Measurements from ENCODE around the gene RAD51B.
"Not testable (repeated sequence)": the region's sequence is repeated elsewhere in the genome, so short reads cannot be mapped to it uniquely, and the experiment has no call there.

Gene RAD51B

DNA sequence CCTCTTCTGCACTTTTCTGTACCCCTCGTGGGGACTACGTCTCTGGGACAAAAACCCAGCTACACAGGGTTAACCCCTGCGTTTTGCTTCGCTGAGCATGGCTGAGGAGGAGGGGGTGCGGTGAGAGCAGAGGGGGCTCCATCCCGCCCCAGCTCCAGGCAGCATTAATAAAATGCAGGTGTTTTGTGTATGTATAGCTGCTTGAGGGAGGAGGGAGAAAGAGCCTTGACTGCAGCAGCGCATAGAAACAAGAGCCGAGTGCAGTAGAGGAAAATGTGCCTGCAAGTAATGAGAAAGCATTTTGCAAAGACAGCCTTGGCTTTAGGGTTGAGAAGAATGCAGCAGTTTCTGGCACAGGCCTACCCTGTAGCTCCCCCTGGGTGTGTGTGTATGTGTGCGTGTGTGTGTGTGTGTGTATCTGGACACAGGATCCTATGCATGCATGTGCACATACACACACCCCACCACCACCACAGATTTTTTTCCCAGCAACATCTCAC lies 869.3 kb downstream of the RAD51B start:
- DNase-seq = peak; percentile 37

DNA sequence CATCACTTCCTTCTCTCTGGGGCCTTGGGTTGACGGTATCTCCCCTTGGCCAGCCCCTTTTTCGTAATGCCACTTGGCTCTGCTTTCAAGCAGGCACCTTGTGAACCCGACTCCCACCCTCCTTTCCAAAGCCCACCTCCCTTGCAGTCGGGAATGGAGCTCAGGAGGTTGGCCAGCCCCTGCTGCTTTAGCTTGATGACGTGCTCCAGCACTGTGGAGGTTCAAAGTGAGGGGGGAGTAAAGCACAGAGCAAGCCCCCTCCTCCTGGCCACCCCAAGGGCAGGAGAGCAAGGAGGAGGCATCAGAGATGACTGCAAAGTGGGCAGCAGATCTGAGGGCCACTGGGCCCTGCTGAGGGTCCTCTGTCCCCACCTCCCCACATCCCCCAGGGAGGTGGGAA lies 869.9 kb downstream of the RAD51B start:
- in situ Hi-C loops (cut with MboI; ENCODE audit: low pct_unique_long_range_greater_than_20kb, low sequenced_read_pairs) = no loop called here
- DNase-seq = no peak

More for the DNA sequence above, 869.3 kb downstream of the RAD51B start:
- in situ Hi-C loops (cut with MboI; ENCODE audit: low pct_unique_long_range_greater_than_20kb, low sequenced_read_pairs) = no loop called here

DNA sequence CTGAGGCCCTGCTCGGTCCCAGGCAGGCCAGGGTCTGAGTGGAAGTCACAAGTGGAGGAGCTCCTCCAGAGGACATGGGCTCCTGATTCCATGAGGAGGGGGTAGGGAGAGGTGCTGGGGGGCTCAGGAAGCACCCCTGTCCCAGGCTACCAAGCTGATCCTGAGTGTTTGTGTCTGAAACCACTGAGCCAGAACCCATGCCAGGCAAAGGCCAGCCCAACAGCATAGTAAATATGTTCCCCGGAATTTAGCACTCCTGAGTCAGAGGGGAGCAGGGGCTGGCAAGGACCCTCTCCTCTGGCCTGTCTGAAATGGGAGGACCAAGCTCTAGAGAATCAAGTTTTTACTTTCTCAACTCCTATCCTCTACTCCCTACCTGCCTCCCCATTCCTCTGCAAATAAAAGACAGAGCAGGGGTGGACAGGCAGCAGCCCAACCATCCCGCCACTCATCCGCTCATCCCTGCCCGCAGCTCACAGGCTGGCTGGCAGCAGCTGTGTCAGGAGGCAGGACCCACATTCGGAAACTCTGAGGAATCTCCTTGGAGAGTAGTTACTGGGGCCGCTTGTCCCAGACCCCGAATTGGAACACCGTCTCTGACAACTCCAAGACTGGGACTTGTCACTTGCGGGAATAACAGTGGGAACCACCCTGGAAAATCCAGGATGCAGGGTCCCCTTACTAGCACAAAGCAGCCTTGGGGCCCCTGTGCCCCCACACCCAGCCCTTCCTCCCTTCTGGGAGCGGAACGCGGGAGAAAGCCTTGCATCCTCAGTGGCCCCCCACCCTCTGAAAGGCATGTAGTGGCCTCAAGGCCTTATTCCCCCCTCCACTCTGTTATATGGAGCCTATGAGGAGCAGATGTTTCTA lies 870.7 kb downstream of the RAD51B start:
- DNase-seq = no peak
- in situ Hi-C loops (cut with MboI; ENCODE audit: low pct_unique_long_range_greater_than_20kb, low sequenced_read_pairs) = no loop called here

DNA sequence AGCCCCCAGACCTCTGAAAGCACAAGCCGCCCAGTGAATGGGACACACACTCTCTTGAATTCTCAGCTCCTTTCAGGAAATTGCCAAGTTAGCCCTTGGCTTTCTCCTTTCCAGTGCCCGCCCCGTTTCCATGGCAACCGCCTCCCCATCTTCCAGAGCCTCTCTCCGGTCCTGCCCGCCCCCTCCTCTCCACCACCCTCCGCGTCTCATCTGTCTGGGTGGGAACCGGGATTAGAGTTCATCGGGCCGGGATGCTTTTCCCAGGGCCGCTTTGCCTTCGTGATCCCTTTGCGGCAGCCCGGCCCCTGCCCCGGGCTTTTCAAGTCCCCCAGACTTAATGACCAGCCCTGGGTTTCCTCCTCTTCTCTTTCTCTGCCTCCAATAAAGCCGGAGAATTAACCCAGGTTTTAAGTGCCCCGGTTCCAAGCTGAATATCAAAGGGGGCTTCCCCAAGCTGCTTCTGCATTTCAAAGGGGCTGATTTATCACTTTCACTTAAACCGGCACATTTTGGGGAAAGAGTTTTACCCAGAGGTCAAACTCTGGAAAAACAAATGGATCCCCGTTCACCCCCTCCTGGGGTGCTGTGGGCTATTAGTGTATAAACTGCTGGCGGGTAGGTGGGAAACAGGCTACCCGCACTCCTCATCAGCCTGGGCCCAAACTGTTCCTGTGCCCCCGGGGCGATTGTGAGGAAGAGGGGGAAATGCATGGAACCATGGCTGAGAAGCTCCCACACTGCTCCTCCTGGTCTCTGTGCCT lies 871.6 kb downstream of the RAD51B start:
- DNase-seq = no peak
- in situ Hi-C loops (cut with MboI; ENCODE audit: low pct_unique_long_range_greater_than_20kb, low sequenced_read_pairs) = no loop called here

DNA sequence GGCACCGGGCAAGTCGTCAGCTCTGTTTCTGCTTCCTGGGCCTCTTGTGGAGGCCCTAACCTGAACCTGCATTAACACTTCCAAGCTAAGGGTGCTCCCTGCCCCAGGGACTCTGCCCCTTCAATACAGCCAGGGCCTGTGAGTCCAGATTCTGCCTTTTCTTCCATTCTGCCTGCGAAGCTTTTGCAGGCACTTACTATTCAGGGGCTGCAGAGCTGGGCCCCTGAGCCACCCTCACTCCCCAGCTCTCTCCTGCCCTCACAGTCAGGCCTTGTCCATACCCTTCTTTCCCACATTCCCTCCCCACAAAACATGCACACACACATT lies 872.2 kb downstream of the RAD51B start:
- in situ Hi-C loops (cut with MboI; ENCODE audit: low pct_unique_long_range_greater_than_20kb, low sequenced_read_pairs) = no loop called here

DNA sequence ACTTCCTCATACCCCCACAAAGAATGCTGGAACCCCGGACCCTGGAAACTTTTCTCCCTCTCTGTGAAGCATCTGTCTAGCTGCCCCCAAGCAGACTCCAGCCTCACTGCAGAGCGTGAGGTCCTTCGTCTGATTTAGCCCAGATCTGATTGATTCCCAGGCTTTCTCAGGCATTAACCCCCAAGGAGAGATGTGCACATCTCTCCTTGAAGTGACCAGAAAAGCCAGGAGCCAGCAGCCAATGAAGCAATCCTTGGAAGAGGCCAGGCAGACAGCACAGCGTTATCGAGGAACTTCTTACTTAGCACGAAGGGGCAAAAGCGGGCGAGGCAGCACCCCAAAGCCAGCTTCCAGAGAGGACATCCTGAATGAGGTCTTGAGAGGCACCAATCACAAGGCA lies 872.6 kb downstream of the RAD51B start:
- in situ Hi-C loops (cut with MboI; ENCODE audit: low pct_unique_long_range_greater_than_20kb, low sequenced_read_pairs) = no loop called here
- no peak for DNase-seq

More for the DNA sequence above, 872.2 kb downstream of the RAD51B start:
- DNase-seq = no peak

DNA sequence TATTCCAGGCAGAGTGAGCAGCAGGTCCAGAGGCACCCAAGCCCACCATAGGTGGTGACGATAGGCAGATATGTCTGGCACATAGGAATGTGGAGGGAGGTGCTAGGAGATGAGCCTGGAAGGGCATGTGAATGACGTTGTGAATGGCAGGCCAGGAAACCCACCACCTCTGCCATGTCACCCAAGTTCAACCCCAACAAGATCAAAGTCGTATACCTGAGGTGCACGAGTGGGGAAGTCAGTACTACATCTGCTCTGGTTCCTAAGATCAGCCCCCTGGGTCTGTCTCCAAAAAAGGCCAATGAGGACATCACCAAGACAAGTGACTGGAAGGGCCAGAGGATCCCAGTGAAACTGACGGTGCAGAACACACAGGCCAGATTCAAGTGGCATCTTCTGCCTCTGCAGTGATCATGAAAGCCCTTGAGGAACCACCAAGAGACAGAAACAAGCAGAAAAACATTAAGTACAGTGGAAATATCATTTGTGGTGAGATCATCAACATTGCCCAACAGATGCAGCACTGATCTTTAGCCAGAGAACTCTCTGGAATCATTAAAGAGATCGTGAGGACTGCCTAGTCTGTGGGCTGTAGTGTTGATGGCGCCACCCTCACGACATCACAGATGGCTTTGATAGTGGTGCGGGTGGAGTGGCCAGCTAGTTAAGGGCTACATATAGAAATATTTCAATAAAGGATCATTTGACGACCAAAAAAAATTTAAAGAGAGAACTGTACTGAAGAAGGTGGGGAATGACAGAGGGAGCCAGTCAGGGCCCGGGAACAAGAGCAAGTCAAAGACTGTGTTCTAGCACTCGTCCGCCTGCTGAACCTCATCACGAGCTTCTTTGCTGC lies 873.6 kb downstream of the RAD51B start:
- in situ Hi-C loops (cut with MboI; ENCODE audit: low pct_unique_long_range_greater_than_20kb, low sequenced_read_pairs) = no loop called here
- DNase-seq = no peak

DNA sequence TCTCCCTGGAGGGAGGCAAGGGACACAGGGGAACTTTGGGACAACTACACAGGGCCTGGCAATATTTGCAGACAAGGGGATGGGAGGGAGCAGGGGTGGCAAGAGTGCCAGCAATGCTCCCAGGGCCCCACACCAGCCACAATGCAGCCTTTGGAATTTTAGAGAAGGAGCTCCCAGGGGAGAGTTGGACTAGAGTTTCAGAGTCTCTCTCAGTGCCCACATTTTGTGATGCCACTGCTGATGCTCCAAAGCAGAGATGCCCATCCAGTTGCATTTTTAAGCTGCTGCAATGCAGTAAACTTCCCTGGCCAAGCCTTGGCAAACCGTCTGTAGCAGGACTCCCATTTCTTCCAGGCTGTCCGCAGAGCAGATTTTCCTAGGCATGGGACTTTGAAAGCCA lies 874.3 kb downstream of the RAD51B start:
- in situ Hi-C loops (cut with MboI; ENCODE audit: low pct_unique_long_range_greater_than_20kb, low sequenced_read_pairs) = no loop called here
- DNase-seq = no peak

DNA sequence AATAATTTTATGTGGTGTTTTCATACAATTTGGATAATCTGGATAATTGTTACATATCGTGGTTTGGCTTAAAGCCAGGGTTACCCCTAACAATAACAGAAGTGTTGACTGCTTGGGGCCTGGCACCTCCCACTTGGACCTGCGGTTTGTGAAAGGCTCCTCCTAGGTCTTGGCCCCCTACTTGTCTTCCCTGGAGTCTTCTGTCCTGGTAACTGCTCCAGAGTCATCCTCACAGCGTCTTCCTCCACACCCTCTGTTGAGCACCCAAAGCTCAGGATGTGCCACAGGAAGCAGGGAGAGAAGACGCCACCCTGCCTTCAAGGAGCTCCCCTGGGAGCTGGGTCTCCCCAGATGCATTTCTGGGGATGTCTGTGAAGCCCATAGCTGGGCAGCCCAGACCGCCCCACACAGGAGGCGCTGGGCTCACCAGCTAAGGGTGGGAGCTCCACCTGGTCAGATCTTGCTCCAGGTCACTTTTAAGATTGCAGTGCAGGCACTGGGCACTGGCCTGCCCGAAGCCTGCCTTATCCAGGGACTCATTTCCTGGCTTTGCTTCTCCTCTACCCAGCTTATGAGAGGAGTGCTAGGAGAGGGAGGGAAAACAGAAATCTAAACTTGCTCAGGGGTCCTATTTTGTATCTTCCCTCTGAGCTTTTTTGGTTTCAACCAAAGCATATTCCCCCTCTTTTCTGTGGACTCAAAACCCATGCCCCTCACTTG lies 875.1 kb downstream of the RAD51B start:
- DNase-seq = peak; percentile 61
- in situ Hi-C loops (cut with MboI; ENCODE audit: low pct_unique_long_range_greater_than_20kb, low sequenced_read_pairs) = no loop called here

DNA sequence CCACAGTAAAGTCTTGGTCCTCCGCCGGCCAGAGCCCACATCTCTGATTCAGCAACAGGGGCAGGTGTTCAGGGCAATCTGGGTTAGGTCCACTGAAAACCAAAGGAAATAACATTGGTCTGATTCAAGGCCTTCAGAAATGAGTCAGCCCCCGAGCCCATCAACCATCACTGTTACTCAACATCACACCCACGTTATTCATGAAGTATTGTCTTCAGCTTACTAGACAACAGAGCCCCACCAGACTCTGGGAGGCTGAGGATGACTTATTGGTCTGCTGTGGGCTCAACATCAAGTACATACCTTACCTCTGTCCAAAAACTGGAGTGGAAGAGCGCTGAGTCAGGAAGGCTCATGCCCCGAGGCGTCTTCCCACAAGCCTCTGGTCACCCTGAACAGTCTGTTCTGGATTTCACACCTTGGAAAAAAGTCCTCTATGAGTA lies 875.8 kb downstream of the RAD51B start:
- DNase-seq = no peak
- in situ Hi-C loops (cut with MboI; ENCODE audit: low pct_unique_long_range_greater_than_20kb, low sequenced_read_pairs) = no loop called here

DNA sequence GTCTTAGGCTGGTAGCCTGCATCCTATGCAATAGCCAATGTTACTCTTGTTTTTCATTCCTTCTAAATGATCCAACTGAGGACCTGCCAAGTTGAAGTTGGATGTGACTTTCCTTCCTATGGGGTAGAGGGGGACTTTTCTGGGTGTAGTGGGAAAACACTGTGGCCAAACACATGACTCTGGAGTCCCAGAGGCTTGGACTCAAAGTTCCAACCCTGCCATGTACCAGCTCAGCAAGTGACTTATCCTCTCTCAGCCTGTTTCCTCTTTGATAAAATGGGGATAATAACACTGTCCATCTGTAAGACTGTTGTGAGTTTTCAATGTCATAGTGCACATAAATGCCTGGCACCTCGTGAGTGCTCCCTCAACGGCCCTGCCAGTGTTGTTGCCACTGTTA lies 876.3 kb downstream of the RAD51B start:
- no peak for DNase-seq
- in situ Hi-C loops (cut with MboI; ENCODE audit: low pct_unique_long_range_greater_than_20kb, low sequenced_read_pairs) = no loop called here

DNA sequence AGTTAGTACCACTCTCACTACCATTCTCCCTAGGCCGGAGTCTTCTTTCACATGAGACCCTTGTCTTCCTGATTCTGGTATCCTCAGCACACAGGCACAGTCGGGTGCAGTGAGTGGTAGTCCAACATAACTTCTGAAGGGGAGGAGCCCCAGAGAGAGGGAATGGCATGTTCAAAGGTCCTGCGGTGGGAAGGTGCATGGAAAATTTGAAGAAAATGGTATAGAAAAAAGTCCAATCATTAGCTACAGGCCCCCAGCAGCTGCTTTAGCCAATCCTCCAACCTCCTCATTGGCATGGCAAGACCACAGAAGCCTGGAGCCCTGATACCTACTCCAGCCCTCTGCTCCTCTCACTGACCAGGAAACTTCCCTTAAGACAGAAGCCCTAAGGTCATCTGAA lies 876.7 kb downstream of the RAD51B start:
- no peak for DNase-seq
- in situ Hi-C loops (cut with MboI; ENCODE audit: low pct_unique_long_range_greater_than_20kb, low sequenced_read_pairs) = no loop called here

DNA sequence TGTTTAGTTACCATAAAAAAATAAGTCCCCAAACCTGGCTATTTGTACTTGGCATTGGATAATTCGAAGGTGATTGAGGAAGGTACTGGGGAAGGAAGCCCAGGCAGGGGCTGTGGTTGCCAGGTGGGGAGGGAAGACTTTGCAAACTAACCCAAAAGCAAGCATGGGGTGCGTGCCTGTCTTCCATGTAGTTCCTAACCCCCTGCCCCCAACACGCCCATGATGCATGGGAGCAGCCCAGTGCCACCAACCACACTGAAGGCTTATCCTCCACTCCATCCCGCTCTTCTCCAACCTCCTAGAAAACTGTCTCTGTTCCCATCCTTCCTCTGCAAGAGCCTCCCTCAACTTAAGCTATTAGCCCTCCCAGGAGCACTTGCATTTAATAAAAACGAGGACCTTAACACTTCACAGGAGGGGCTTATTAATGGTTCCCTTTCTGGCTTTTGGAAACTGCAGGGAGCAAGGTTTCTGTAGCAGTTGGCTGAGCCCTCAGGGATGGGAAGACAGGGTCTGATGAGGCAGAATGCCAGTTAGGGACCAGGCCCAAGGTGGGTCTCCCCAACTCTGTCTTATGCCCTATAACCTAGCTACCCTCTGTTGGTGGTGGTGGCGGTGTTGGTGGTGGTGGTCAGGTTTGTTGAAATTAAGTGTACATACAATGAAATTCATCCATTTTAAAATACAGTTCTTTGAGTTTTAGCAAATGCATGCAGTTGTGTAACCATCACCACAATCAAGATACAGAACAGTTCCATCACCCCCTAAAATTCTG lies 877.3 kb downstream of the RAD51B start:
- in situ Hi-C loops (cut with MboI; ENCODE audit: low pct_unique_long_range_greater_than_20kb, low sequenced_read_pairs) = no loop called here
- no peak for DNase-seq

DNA sequence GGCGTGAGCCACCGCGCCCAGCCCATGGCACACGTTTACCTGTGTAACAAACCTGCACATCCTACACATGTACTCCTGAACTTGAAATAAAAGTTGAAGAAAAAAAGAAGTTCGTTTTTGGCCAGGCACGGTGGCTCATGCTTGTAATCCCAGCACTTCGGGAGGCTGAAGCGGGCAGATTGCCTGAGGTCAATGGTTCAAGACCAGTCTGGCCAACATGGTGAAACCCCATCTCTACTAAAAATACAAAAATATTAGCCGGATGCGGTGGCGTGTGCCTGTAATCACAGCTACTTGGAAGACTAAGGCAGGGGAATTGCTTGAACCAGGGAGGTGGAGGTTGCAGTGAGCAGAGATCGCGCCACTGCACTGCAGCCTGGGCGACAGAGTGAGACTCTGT lies 879.2 kb downstream of the RAD51B start:
- DNase-seq; in situ Hi-C loops (cut with MboI; ENCODE audit: low pct_unique_long_range_greater_than_20kb, low sequenced_read_pairs): not testable (repeated sequence)

DNA sequence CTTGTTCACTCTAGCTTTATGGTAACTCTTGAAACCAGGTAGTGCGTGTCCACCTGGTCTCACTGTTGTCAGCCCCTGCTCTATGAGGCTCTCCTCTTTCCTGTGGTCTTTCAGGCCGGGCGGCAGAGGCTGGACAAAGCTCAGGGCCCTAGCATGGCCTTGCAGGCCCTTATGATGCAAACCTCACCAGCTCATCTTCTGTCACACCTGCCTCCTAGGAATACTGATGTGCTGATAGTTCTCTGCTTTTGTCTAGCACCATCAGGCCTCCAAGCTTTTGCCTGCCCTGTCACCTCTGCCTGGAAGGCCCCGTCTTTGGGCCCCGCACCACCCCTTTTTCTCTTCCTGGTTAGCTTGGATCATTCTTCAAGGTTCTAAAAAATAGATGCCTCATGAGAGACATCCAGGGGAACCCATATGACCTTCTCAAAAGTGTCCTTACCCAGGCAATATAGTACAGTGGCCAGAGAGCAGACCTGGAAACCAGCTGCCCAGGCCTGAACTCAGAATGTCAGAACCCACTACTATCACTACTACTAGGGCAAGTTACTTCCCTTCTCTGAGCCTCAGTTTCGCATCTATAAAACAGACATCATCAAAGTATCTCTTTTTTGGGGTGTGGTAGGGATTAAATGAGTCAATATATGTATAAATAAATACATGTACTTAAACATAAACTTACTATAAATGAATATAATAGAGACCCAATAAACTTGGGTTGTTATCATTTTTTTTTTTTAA lies 881.6 kb downstream of the RAD51B start:
- in situ Hi-C loops (cut with MboI; ENCODE audit: low pct_unique_long_range_greater_than_20kb, low sequenced_read_pairs) = no loop called here

DNA sequence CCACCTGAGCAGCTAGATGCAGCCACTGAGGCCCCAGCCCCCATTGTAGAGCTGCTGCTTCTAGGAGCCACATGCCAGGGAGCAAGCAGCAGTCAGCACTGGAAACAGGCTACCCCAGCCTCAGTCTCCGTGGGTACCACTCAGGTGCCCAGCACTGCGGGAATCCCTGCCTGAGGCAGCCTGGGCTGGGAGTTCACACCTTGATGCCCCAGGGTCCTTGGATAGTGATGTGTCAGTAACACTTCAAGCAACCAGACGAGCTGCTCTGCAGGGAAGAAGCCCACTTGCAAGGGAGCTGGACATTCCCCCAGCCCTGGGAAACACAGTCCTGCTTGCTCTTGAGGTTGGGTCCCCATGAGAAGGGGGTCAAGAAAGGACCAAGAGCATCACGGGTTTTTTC lies 882.6 kb downstream of the RAD51B start:
- no peak for DNase-seq

More for the DNA sequence above, 881.6 kb downstream of the RAD51B start:
- DNase-seq = no peak

DNA sequence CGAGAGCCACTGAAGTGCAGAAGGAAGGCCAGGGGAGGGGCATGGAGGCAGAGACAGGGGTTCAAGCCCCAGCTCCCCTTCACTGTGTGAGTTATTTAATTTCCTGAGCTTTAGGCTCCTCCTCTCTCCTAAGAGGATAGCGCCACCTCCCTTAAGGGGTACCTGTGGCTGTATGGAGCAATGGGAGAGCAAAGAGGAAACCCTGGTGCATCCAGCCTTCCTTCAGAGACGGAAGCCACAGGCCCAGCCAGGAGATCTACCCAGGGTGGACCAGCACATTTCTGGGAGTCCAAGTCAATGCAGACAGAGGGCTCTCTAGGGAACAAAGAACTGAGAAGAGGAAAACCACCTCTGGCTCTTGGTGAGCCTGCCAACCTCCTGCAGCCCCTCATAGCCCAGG lies 883.0 kb downstream of the RAD51B start:
- in situ Hi-C loops (cut with MboI; ENCODE audit: low pct_unique_long_range_greater_than_20kb, low sequenced_read_pairs) = no loop called here
- no peak for DNase-seq

More for the DNA sequence above, 882.6 kb downstream of the RAD51B start:
- in situ Hi-C loops (cut with MboI; ENCODE audit: low pct_unique_long_range_greater_than_20kb, low sequenced_read_pairs) = no loop called here
